HCT116 (cell line): ENCODE data around the gene ELAC1. TPM values are rescaled to one million over a fixed set of nuclear protein-coding genes. Genes with fewer than 3 reads are reported as not detected.
"Not testable (repeated sequence)": the region's sequence is repeated elsewhere in the genome, so short reads cannot be mapped to it uniquely, and the experiment has no call there.

Experiments used
- ATAC-seq: fragments of 200-7000 bp; cut with Tn5 transposase; 2 replicates; pipeline ENCODE4 v1.9.1; 2020; ENCODE audit warnings: mild to moderate bottlenecking, moderate library complexity
- BruUV-seq: library from RNA; stranded (reverse); fragments of 400-500 nt; replicated peaks from 2 replicates; lab custom pipeline; 2021; lab: Mats Ljungman, UMichigan
- CTCF ChIA-PET: fragments of 300-600 bp; sonication (Branson Sonifier 250); formaldehyde crosslinking; loops from one replicate; lab custom pipeline; 2021; ENCODE audit warnings: antibody characterized with exemption; lab: Charles Lee
- POLR2A ChIA-PET: fragments of 300-600, 350-600 bp; sonication (Branson Sonifier 250); formaldehyde crosslinking; loops from one replicate; lab custom pipeline; 2021; ENCODE audit warnings: antibody characterized with exemption; lab: Charles Lee
- RAD21 ChIA-PET, 2 experiments: fragments of 300-600 bp; sonication (Branson Sonifier 250); formaldehyde crosslinking; loops; one replicate each; lab custom pipeline; 2023; ENCODE audit warnings: low total read pairs in 2 of 2; ENCODE audit not compliant: uncharacterized antibody in 2 of 2, unreplicated experiment in 2 of 2, low non-redundant PET in 1 of 2; lab: Charles Lee
- DNase-seq: peaks from one replicate; pipeline ENCODE4 v3.0.0-alpha.2; 2010; ENCODE audit warnings: low read depth, low spot score
- H2AFZ ChIP-seq: fragments of 200-600 bp; shearing (Covaris generic), sonication (generic); 2 replicates; pipeline ENCODE4 v1.6.1; 2017; ENCODE audit warnings: low read depth, mixed run types, mixed read lengths, antibody characterized with exemption, low read length; ENCODE audit not compliant: poor library complexity, severe bottlenecking
- H3K27ac ChIP-seq: 2 replicates; pipeline ENCODE4 v1.5.1; 2012; ENCODE audit warnings: low read depth, low read length
- H3K27me3 ChIP-seq: fragments of 200-600 bp; sonication (generic); 2 replicates; pipeline ENCODE4 v1.6.1; 2016; ENCODE audit warnings: mixed run types, low read length, mixed read lengths; ENCODE audit not compliant: insufficient read depth
- H3K36me3 ChIP-seq, 2 experiments: fragments of 200-500 bp in 1 of 2; fragments of 200-600 bp in 1 of 2; sonication (Bioruptor generic) in 1 of 2; sonication (generic) in 1 of 2; 2 replicates each; pipeline versions ENCODE4 v1.5.1 to v1.6.1; 2014 to 2016; ENCODE audit warnings: low read length in 2 of 2, inconsistent platforms in 1 of 2, mixed read lengths in 1 of 2, mixed run types in 1 of 2; ENCODE audit not compliant: insufficient read depth in 2 of 2, control insufficient read depth in 1 of 2
- H3K4me1 ChIP-seq, 2 experiments: fragments of 200-600 bp in 1 of 2; sonication (generic) in 1 of 2; 2 replicates each; pipeline versions ENCODE4 v1.5.1 to v1.6.1; 2012 to 2017; ENCODE audit warnings: low read length in 2 of 2, inconsistent platforms in 1 of 2, mild to moderate bottlenecking in 1 of 2, mixed read lengths in 1 of 2, mixed run types in 1 of 2, moderate library complexity in 1 of 2; ENCODE audit not compliant: insufficient read depth in 2 of 2, control insufficient read depth in 1 of 2
- H3K4me2 ChIP-seq: fragments of 200-600 bp; sonication (generic); 2 replicates; pipeline ENCODE4 v1.6.1; 2017; ENCODE audit warnings: mixed run types, low read length, mixed read lengths
- H3K4me3 ChIP-seq, 2 experiments: fragments of 200-600 bp in 1 of 2; sonication (generic) in 1 of 2; replicated peaks in 1 of 2; 2 replicates each; pipeline ENCODE4 v1.5.1; 2011 to 2016; ENCODE audit warnings: low read length in 2 of 2, control low read depth in 1 of 2, low read depth in 1 of 2, mild to moderate bottlenecking in 1 of 2, mixed read lengths in 1 of 2, mixed run types in 1 of 2
- H3K79me2 ChIP-seq: fragments of 200-600 bp; sonication (generic); 2 replicates; pipeline ENCODE4 v1.6.1; 2017; ENCODE audit warnings: mild to moderate bottlenecking, mixed run types, low read length, moderate library complexity, mixed read lengths; ENCODE audit not compliant: insufficient read depth
- H3K9ac ChIP-seq: fragments of 200-600 bp; sonication (generic); 2 replicates; pipeline ENCODE4 v1.6.1; 2016; ENCODE audit warnings: low read length, mixed read lengths
- H3K9me2 ChIP-seq: fragments of 200-600 bp; sonication (generic), shearing (Covaris generic); 2 replicates; pipeline ENCODE4 v1.6.1; 2017; ENCODE audit warnings: mixed run types, mild to moderate bottlenecking, moderate library complexity; ENCODE audit not compliant: insufficient read depth
- H3K9me3 ChIP-seq, 2 experiments: fragments of 200-500 bp in 1 of 2; fragments of 200-600 bp in 1 of 2; sonication (Bioruptor generic) in 1 of 2; sonication (generic) in 1 of 2; 2 replicates each; pipeline ENCODE4 v1.6.1; 2014 to 2017; ENCODE audit warnings: low read length in 2 of 2, mixed read lengths in 2 of 2, inconsistent platforms in 1 of 2, low read depth in 1 of 2, mild to moderate bottlenecking in 1 of 2, mixed run types in 1 of 2, moderate library complexity in 1 of 2; ENCODE audit not compliant: control insufficient read depth in 1 of 2, insufficient read depth in 1 of 2
- H4K20me1 ChIP-seq: fragments of 200-600 bp; sonication (generic), shearing (Covaris generic); 2 replicates; pipeline ENCODE4 v1.6.1; 2017; ENCODE audit warnings: mixed run types, mild to moderate bottlenecking, moderate library complexity; ENCODE audit not compliant: insufficient read depth
- ATF3 ChIP-seq: IDR thresholded peaks from 2 replicates; pipeline ENCODE4 v1.6.1; 2012
- CBX3 ChIP-seq: IDR thresholded peaks from 2 replicates; pipeline ENCODE4 v1.6.1; 2012; ENCODE audit warnings: low read depth
- EGR1 ChIP-seq: IDR thresholded peaks from 2 replicates; pipeline ENCODE4 v1.6.1; 2012; ENCODE audit warnings: low read depth
- ELF1 ChIP-seq: IDR thresholded peaks from 2 replicates; pipeline ENCODE4 v1.6.1; 2012; ENCODE audit warnings: low read depth, borderline replicate concordance
- FOSL1 ChIP-seq: IDR thresholded peaks from 2 replicates; pipeline ENCODE4 v1.6.1; 2012; ENCODE audit warnings: low read depth
- POLR2A ChIP-seq: IDR thresholded peaks from 2 replicates; pipeline ENCODE4 v1.7.0; 2011; ENCODE audit warnings: borderline replicate concordance; ENCODE audit not compliant: insufficient read depth, insufficient read length; ENCODE audit errors: extremely low read depth
- RAD21 ChIP-seq: IDR thresholded peaks from 2 replicates; pipeline ENCODE4 v1.6.1; 2012; ENCODE audit warnings: low read depth, mild to moderate bottlenecking
- SIN3A ChIP-seq: IDR thresholded peaks from 2 replicates; pipeline ENCODE4 v1.6.1; 2012; ENCODE audit warnings: low read depth
- SP1 ChIP-seq: IDR thresholded peaks from 2 replicates; pipeline ENCODE4 v1.6.1; 2012; ENCODE audit warnings: low read depth
- SRF ChIP-seq: IDR thresholded peaks from 2 replicates; pipeline ENCODE4 v1.6.1; 2012; ENCODE audit warnings: low read depth
- TCF7L2 ChIP-seq: IDR thresholded peaks from 2 replicates; pipeline ENCODE4 v1.7.0; 2011; ENCODE audit warnings: borderline replicate concordance, inconsistent platforms; ENCODE audit not compliant: insufficient read depth, insufficient read length; ENCODE audit errors: extremely low read depth
- YY1 ChIP-seq: IDR thresholded peaks from 2 replicates; pipeline ENCODE4 v1.6.1; 2011; ENCODE audit warnings: low read length, low read depth, moderate library complexity, mild to moderate bottlenecking; ENCODE audit not compliant: insufficient replicate concordance; ENCODE audit errors: extremely low read depth
- ZBTB33 ChIP-seq: IDR thresholded peaks from 2 replicates; pipeline ENCODE4 v1.6.1; 2011; ENCODE audit warnings: mild to moderate bottlenecking, low read length, moderate library complexity; ENCODE audit not compliant: insufficient replicate concordance; ENCODE audit errors: extremely low read depth
- ZNF274 ChIP-seq: fragments of 200-500 bp; sonication (Bioruptor generic); IDR thresholded peaks from 2 replicates; pipeline ENCODE4 v1.6.1; 2014; ENCODE audit warnings: mild to moderate bottlenecking, low read depth, low read length, inconsistent platforms
- intact Hi-C: fragments of 100-400 bp; cut with micrococcal nuclease; formaldehyde crosslinking; loops from 2 replicates; pipeline ENCODE4 v1.10.0; 2022
- total RNA-seq: library from RNA; stranded (reverse); gene quantifications from one replicate; pipeline ENCODE4 v1.2.1, GENCODE V29; 2021; ENCODE audit not compliant: unreplicated experiment

The ELAC1 gene
- total RNA-seq, 1 experiment from 2014 or later = 8.6 TPM

GRCh38 chr18:50944245-50944932, 23.5 kb upstream of the ELAC1 start:
- ATAC-seq (no peak), DNase-seq (no peak)
- Histone ChIP-seq H2AFZ (no peak overlapping the region), H4K20me1 (no peaks in the 10 kb centered on the region), H3K79me2 (no peaks in the 10 kb centered on the region), H3K9ac (no peak overlapping the region), H3K4me2 (no peak overlapping the region), H3K9me3 (no peaks in the 10 kb centered on the region), H3K27ac (no peak overlapping the region), H3K9me2 (no peaks in the 10 kb centered on the region), H3K4me3 (no peak overlapping the region), H3K36me3 (peaks cover 2 to 4% of the 10 kb centered on the region in 2 experiments; a peak in 1 of 4 replicates), H3K27me3 (no peaks in the 10 kb centered on the region), H3K4me1 (no peaks in the 10 kb centered on the region)
- TF ChIP-seq YY1 (no peak), POLR2A (no peak), TCF7L2 (no peak), CBX3 (no peak), SRF (no peak), SIN3A (no peak), RAD21 (no peak), ATF3 (no peak), ELF1 (no peak), ZNF274 (no peak), ZBTB33 (no peak), FOSL1 (no peak), SP1 (no peak), EGR1 (no peak)
- CTCF ChIA-PET = no interaction called here
- no TSS peak for BruUV-seq
- POLR2A ChIA-PET = no interaction called here
- RAD21 ChIA-PET = no interaction called here
- intact Hi-C loops = no loop called here

DNA sequence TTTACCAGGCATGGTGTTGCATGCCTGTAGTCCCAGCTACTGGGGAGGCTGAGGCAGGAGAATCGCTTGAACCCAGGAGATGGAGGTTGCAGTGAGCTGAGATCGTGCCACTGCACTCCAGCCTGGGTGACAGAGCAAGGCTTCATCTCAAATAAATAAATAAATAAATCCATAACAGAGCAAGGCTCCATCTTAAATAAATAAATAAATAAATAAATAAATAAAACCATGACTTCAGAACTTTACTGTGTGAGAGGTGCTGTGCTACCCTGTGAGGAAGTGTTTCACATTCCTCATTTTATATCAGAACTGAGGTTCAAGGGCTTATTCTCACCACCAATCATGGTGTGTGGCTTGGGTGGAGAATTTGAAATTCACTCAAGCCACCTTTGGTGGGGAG, 21.9 kb upstream of the ELAC1 start:
- H3K27me3 ChIP-seq, H3K4me1 ChIP-seq, CTCF ChIA-PET, intact Hi-C loops, ATAC-seq, H3K4me3 ChIP-seq, H3K9me3 ChIP-seq, H3K4me2 ChIP-seq, H3K9me2 ChIP-seq, RAD21 ChIA-PET, DNase-seq, BruUV-seq, H3K27ac ChIP-seq, H3K79me2 ChIP-seq, H3K36me3 ChIP-seq, H4K20me1 ChIP-seq, H2AFZ ChIP-seq, H3K9ac ChIP-seq, POLR2A ChIA-PET: not testable (repeated sequence)
